IPS-20b (cell line): Measurements from ENCODE around the gene UBL7.
"Not testable (repeated sequence)": the region's sequence is repeated elsewhere in the genome, so short reads cannot be mapped to it uniquely, and the experiment has no call there.

Source experiments
- H3K27ac ChIP-seq: one replicate; pipeline ENCODE4 v1.5.1; 2013; ENCODE audit warnings: low read length
- H3K27me3 ChIP-seq: 2 replicates; pipeline ENCODE4 v1.6.1; 2013; ENCODE audit warnings: mild to moderate bottlenecking, low read length, inconsistent platforms; ENCODE audit not compliant: insufficient read depth
- H3K36me3 ChIP-seq: 2 replicates; pipeline ENCODE4 v1.6.1; 2013; ENCODE audit warnings: low read depth, mild to moderate bottlenecking, inconsistent platforms, low read length, moderate library complexity; ENCODE audit not compliant: insufficient read depth
- H3K4me1 ChIP-seq: 2 replicates; pipeline ENCODE4 v1.6.1; 2013; ENCODE audit warnings: mild to moderate bottlenecking, control low read depth, inconsistent platforms, low read length, moderate library complexity; ENCODE audit not compliant: insufficient read depth
- H3K4me3 ChIP-seq: 2 replicates; pipeline ENCODE4 v1.5.1; 2013; ENCODE audit warnings: mild to moderate bottlenecking, low read length, inconsistent platforms
- H3K9ac ChIP-seq: 2 replicates; pipeline ENCODE4 v1.6.1; 2013; ENCODE audit warnings: low read depth, mild to moderate bottlenecking, inconsistent platforms, low read length, moderate library complexity
- H3K9me3 ChIP-seq: 2 replicates; pipeline ENCODE4 v1.6.1; 2013; ENCODE audit warnings: mild to moderate bottlenecking, low read depth, low read length, inconsistent platforms; ENCODE audit not compliant: insufficient read depth

The UBL7 gene

GRCh38 chr15:74489518-74490338 is 28.8 kb upstream of the UBL7 start:
- H3K9ac ChIP-seq = peak overlapping the region; percentile 56; the same call in 1 of the 2 replicates
- peaks cover 3% of the 10 kb centered on the region; the same call in 1 of the 2 replicates for H3K4me1 ChIP-seq
- H3K9me3 ChIP-seq = no peaks in the 10 kb centered on the region
- peak overlapping the region; percentile 20 for H3K27ac ChIP-seq
- H3K4me3 ChIP-seq = peak overlapping the region; percentile 32; the same call in 1 of the 2 replicates
- H3K36me3 ChIP-seq = no peaks in the 10 kb centered on the region
- H3K27me3 ChIP-seq = no peaks in the 10 kb centered on the region

DNA sequence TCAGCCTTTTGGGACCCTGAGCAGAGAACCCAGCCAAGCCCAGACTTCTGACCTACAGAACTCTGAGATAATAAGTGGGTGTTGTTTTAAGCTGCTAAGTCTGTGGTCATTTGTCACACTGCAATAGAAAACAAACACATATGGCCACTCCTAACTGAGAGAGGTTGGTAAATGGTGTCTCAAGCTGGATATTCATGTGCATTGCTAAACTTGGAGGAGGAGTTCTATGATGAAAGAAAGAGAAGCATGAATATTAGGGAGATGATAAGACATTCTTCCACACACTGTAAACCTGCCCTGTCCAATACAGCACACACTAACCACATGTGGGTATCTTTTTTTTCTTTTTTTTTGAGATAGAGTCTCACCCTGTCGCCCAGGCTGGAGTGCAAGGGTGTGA is 27.8 kb upstream of the UBL7 start:
- no peaks in the 10 kb centered on the region for H3K27me3 ChIP-seq

DNA sequence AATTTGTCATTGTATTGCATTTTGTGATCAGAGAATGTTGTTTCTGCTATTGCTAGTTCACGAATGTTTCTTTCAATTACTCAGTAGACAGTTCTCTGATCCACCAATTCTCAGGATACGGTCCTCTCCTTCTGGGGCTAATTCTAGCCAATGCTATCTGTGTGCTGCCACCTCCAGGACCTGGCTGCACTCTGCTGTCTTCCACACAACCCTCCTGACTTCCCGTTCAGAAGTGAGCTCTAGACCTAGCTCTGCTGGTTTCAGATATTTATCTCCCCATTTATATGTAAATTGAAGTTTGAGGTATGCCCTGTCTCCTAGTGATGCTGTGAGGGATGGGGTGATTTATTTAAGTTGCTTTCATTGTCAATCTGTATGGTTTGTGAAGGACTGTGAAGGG is 21.7 kb upstream of the UBL7 start:
- Histone ChIP-seq H3K27ac (no peak overlapping the region), H3K27me3 (no peaks in the 10 kb centered on the region), H3K4me3 (no peak overlapping the region), H3K36me3 (peaks cover 12% of the 10 kb centered on the region), H3K9ac (no peak overlapping the region), H3K9me3 (no peaks in the 10 kb centered on the region), H3K4me1 (peaks cover 3% of the 10 kb centered on the region; the same call in 1 of the 2 replicates)

More for the DNA sequence above, 27.8 kb upstream of the UBL7 start:
- no peak overlapping the region for H3K27ac ChIP-seq
- H3K9ac ChIP-seq = no peak overlapping the region
- H3K9me3 ChIP-seq = no peaks in the 10 kb centered on the region
- H3K36me3 ChIP-seq = no peaks in the 10 kb centered on the region
- peaks cover 3% of the 10 kb centered on the region; the same call in 1 of the 2 replicates for H3K4me1 ChIP-seq
- H3K4me3 ChIP-seq = no peak overlapping the region

- not testable (repeated sequence) for H3K27ac ChIP-seq
Observed at GRCh38 chr15:74480364-74480763, 19.4 kb upstream of the UBL7 start.

GRCh38 chr15:74471621-74472020 is 10.7 kb upstream of the UBL7 start:
- peaks cover 27% of the 10 kb centered on the region for H3K36me3 ChIP-seq
- H3K9ac ChIP-seq, H3K4me3 ChIP-seq, H3K4me1 ChIP-seq, H3K27me3 ChIP-seq, H3K27ac ChIP-seq, H3K9me3 ChIP-seq: not testable (repeated sequence)

More at GRCh38 chr15:74480364-74480763, 19.4 kb upstream of the UBL7 start:
- H3K27me3 ChIP-seq, H3K9me3 ChIP-seq, H3K9ac ChIP-seq, H3K4me1 ChIP-seq, H3K4me3 ChIP-seq: not testable (repeated sequence)
- H3K36me3 ChIP-seq = peaks cover 12% of the 10 kb centered on the region

DNA sequence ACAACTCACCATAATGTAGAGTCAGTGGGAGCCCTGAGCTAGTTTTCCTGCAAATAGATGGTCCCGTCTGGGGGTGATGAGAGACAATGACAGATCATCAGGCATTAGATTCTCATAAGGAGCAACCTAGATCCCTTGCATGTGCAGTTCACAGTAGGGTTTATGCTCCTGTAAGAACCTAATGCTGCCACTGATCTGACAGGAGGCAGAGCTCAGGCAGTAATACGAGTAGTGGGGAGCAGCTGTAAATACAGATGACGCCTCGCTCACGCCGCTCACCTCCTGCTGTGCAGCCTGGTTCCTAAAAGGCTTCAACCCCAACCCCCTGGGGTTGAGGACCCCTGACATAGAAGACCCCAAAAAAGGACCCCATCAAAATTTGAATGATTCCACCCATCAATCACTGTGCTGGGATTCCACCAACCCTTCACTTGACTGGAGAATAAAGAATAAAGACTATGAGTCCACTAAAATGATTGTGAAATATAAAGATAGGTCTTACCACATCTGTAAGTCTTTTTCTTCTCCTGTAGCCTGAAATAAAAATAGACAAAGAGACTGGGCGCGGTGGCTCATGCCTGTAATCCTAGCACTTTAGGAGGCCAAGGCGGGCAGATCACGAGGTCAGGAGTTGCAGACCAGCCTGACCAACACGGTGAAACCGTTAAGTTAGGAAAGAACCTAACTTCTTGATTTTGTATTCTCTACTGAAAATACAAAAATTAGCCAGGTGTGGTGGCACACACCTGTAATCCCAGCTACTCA is 9.9 kb upstream of the UBL7 start:
- Histone ChIP-seq H3K36me3 (peaks cover 33% of the 10 kb centered on the region), H3K27me3 (no peaks in the 10 kb centered on the region), H3K9ac (no peak overlapping the region), H3K27ac (no peak overlapping the region), H3K4me3 (no peak overlapping the region), H3K9me3 (no peaks in the 10 kb centered on the region), H3K4me1 (no peaks in the 10 kb centered on the region)

- Histone ChIP-seq H3K36me3 (peaks cover 37% of the 10 kb centered on the region), H3K9ac (no peak overlapping the region), H3K4me1 (no peaks in the 10 kb centered on the region), H3K4me3 (no peak overlapping the region), H3K9me3 (no peaks in the 10 kb centered on the region), H3K27ac (no peak overlapping the region), H3K27me3 (no peaks in the 10 kb centered on the region)
Observed at GRCh38 chr15:74468341-74469032, 7.5 kb upstream of the UBL7 start.

- no peak overlapping the region for H3K27ac ChIP-seq
- H3K9me3 ChIP-seq = no peaks in the 10 kb centered on the region
- H3K27me3 ChIP-seq = no peaks in the 10 kb centered on the region
- H3K4me1 ChIP-seq = 0 out of 2 replicates have a peak, but pooled peaks cover 5% of the 10 kb centered on the region
- H3K9ac ChIP-seq = no peak overlapping the region
- H3K36me3 ChIP-seq = peaks cover 30% of the 10 kb centered on the region
- no peak overlapping the region for H3K4me3 ChIP-seq
Observed at GRCh38 chr15:74466570-74466969, 5.6 kb upstream of the UBL7 start.

GRCh38 chr15:74464897-74465296 is 3.9 kb upstream of the UBL7 start:
- Histone ChIP-seq H3K4me3 (no peak overlapping the region), H3K27ac (no peak overlapping the region), H3K9me3 (no peaks in the 10 kb centered on the region), H3K27me3 (no peaks in the 10 kb centered on the region), H3K4me1 (0 out of 2 replicates have a peak, but pooled peaks cover 9% of the 10 kb centered on the region), H3K9ac (no peak overlapping the region), H3K36me3 (peaks cover 19% of the 10 kb centered on the region)

GRCh38 chr15:74464216-74464615 is 3.3 kb upstream of the UBL7 start:
- H3K9ac ChIP-seq = no peak overlapping the region
- 0 out of 2 replicates have a peak, but pooled peaks cover 9% of the 10 kb centered on the region for H3K4me1 ChIP-seq
- no peak overlapping the region for H3K4me3 ChIP-seq
- H3K27me3 ChIP-seq = no peaks in the 10 kb centered on the region
- H3K9me3 ChIP-seq = no peaks in the 10 kb centered on the region
- H3K36me3 ChIP-seq = peaks cover 15% of the 10 kb centered on the region
- H3K27ac ChIP-seq = no peak overlapping the region

DNA sequence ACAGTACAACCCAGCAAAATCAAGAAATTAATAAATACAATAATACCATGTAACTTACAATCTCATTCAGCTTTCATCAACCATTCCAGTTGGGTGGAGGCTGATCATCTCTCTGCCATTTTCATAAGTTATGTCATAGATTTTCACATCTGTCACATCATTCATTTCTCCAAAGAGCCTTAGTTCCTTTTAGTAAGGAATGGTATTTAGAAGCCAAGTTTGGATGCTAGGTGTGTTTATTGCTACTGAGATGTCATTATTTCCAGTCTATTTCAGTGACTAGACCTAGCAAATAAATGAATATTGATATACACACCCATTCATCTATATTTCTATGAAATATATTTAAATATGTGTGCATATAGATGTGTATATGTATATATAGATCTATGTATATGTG is 2.7 kb upstream of the UBL7 start:
- Histone ChIP-seq H3K27ac (no peak overlapping the region), H3K27me3 (no peaks in the 10 kb centered on the region), H3K9me3 (no peaks in the 10 kb centered on the region), H3K4me1 (0 out of 2 replicates have a peak, but pooled peaks cover 9% of the 10 kb centered on the region), H3K36me3 (peaks cover 14% of the 10 kb centered on the region), H3K9ac (no peak overlapping the region), H3K4me3 (no peak overlapping the region)
